Rectal smooth muscle tissue (tissue), 1 donor: Measurements from ENCODE around the gene SLX9.
A peak's percentile ranks its signal among the peaks of the same experiment; 100 is the strongest.

Source experiments
- H3K27ac ChIP-seq: one replicate; pipeline ENCODE4 v1.7.0; 2013; ENCODE audit warnings: low read depth, low read length, inconsistent platforms
- H3K27me3 ChIP-seq: one replicate; pipeline ENCODE4 v1.7.0; 2013; ENCODE audit warnings: low read length; ENCODE audit not compliant: control insufficient read depth, insufficient read depth
- H3K36me3 ChIP-seq: one replicate; pipeline ENCODE4 v1.7.0; 2013; ENCODE audit warnings: low read length; ENCODE audit not compliant: control insufficient read depth, insufficient read depth
- H3K4me1 ChIP-seq: one replicate; pipeline ENCODE4 v1.7.0; 2013; ENCODE audit warnings: low read length; ENCODE audit not compliant: control insufficient read depth, insufficient read depth
- H3K4me3 ChIP-seq: one replicate; pipeline ENCODE4 v1.7.0; 2013; ENCODE audit warnings: low read length
- H3K9ac ChIP-seq: one replicate; pipeline ENCODE4 v1.7.0; 2013; ENCODE audit warnings: low read length

SLX9 gene

DNA sequence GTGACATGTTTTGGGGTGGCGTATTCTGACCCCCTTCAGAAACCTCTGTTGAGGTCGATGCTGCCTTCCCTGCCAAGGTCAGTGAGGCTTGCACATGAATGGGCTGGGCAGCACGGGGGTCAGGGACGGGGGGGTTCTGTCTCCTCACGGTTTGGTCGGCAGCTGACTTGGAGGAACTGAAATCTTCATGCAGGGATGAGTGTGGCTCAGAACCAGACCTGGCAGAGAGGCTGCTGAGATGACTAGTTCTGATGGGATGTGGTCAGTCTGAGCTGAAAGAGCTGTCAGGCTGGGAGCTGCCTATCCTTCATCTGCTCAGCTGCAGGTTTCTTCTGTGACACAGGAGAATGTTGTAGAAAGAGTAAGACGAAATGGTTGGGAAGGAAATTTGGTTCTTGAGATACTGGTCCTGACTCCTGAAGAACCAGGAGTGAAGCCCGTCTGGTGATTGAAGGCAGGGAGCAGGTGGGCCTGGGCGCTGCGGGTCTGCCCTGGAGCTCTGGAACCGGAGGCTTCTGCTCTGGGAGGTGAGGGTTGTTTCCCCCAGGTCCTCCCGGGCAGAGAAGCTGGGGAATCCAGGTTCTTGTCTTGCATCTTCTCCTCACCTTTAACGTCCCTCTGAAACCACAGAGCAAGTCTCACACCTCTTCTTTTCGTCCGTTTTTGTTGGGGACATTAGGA, 3.3 kb downstream of the SLX9 start:
- peaks cover 20% of the 10 kb centered on the region for H3K36me3 ChIP-seq
- no peak overlapping the region for H3K27ac ChIP-seq
- peaks cover 17% of the 10 kb centered on the region for H3K4me1 ChIP-seq
- H3K27me3 ChIP-seq, result no peaks in the 10 kb centered on the region
- H3K4me3 ChIP-seq, result no peak overlapping the region
- H3K9ac ChIP-seq, result no peak overlapping the region

- no peak overlapping the region for H3K9ac ChIP-seq
- no peak overlapping the region for H3K27ac ChIP-seq
- H3K36me3 ChIP-seq, result peaks cover 20% of the 10 kb centered on the region
- no peaks in the 10 kb centered on the region for H3K27me3 ChIP-seq
- H3K4me3 ChIP-seq, result no peak overlapping the region
- peaks cover 16% of the 10 kb centered on the region for H3K4me1 ChIP-seq
Measured at GRCh38 chr21:44943686-44944550, 4.1 kb downstream of the SLX9 start.

DNA sequence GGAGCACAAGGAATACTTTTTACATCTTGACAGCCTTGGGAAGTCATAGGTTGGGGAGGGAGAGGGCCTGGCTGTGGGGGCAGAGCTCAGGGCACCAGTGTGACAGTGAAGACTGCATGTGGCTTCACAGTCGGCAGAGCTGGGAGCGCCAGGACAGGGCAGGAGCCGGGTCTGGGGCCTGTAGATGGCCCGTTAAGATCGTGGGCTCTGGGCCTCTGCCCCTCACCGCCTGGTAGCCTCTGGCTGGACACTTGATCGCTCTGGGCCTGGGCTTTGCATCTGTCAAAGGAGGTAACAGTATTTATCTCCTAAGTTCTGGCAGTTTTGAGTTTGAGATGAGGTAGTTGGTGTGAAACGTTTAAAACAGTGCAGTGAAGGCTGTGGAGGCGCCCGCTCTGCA, 4.8 kb downstream of the SLX9 start:
- Histone ChIP-seq H3K4me3 (no peak overlapping the region), H3K9ac (no peak overlapping the region), H3K36me3 (peaks cover 20% of the 10 kb centered on the region), H3K27ac (no peak overlapping the region), H3K4me1 (peaks cover 12% of the 10 kb centered on the region), H3K27me3 (no peaks in the 10 kb centered on the region)

GRCh38 chr21:44946254-44947041, 6.6 kb downstream of the SLX9 start:
- H3K27ac ChIP-seq, result no peak overlapping the region
- H3K27me3 ChIP-seq, result no peaks in the 10 kb centered on the region
- no peak overlapping the region for H3K9ac ChIP-seq
- peaks cover 20% of the 10 kb centered on the region for H3K36me3 ChIP-seq
- peaks cover 8% of the 10 kb centered on the region for H3K4me1 ChIP-seq
- no peak overlapping the region for H3K4me3 ChIP-seq

GRCh38 chr21:44947111-44947929, 7.5 kb downstream of the SLX9 start:
- no peak overlapping the region for H3K4me3 ChIP-seq
- H3K36me3 ChIP-seq, result peaks cover 20% of the 10 kb centered on the region
- no peak overlapping the region for H3K27ac ChIP-seq
- H3K9ac ChIP-seq, result no peak overlapping the region
- no peaks in the 10 kb centered on the region for H3K27me3 ChIP-seq
- H3K4me1 ChIP-seq, result peaks cover 4% of the 10 kb centered on the region

GRCh38 chr21:44947930-44948331, 8.1 kb downstream of the SLX9 start:
- H3K9ac ChIP-seq, result no peak overlapping the region
- peaks cover 20% of the 10 kb centered on the region for H3K36me3 ChIP-seq
- no peaks in the 10 kb centered on the region for H3K27me3 ChIP-seq
- H3K4me3 ChIP-seq, result no peak overlapping the region
- H3K4me1 ChIP-seq, result peaks cover 7% of the 10 kb centered on the region
- no peak overlapping the region for H3K27ac ChIP-seq

GRCh38 chr21:44948426-44949120, 8.7 kb downstream of the SLX9 start:
- peaks cover 7% of the 10 kb centered on the region for H3K4me1 ChIP-seq
- H3K9ac ChIP-seq, result no peak overlapping the region
- H3K4me3 ChIP-seq, result no peak overlapping the region
- peaks cover 18% of the 10 kb centered on the region for H3K36me3 ChIP-seq
- no peaks in the 10 kb centered on the region for H3K27me3 ChIP-seq
- H3K27ac ChIP-seq, result no peak overlapping the region

DNA sequence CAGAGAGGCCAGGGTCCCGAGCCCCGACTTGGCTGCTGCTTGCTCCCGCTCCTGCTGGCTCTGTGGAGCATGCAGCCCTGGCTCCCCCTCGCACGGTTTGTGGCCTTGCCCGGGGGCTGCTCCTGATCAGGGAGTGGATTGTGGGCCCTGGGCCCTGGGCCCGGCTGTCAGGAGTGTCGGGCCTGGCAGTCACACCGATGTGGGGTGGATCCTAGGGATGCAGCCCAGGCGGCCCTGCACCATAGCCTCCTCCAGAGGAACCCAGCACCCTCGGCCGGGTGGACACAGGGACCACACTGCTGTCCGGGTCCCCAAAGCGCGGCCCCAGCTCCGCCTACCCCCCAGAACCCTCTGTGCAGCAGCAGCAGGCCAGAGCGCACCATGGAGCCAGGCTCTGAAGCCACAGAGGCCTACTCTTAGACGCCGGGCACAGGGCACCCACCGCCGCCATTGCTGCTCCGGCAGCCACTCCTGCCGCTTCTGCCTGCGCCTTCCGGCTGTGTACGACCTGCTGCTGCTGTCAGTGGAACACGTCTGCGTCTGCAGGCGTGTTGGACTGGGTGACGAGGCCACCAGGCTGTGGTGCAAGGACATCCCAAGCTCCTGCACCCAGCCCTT, 9.4 kb downstream of the SLX9 start:
- H3K4me1 ChIP-seq, result peaks cover 7% of the 10 kb centered on the region
- peak overlapping the region; percentile 14 for H3K4me3 ChIP-seq
- H3K27ac ChIP-seq, result peak overlapping the region; percentile 40
- peak overlapping the region; percentile 47 for H3K9ac ChIP-seq
- H3K36me3 ChIP-seq, result peaks cover 11% of the 10 kb centered on the region
- no peaks in the 10 kb centered on the region for H3K27me3 ChIP-seq

DNA sequence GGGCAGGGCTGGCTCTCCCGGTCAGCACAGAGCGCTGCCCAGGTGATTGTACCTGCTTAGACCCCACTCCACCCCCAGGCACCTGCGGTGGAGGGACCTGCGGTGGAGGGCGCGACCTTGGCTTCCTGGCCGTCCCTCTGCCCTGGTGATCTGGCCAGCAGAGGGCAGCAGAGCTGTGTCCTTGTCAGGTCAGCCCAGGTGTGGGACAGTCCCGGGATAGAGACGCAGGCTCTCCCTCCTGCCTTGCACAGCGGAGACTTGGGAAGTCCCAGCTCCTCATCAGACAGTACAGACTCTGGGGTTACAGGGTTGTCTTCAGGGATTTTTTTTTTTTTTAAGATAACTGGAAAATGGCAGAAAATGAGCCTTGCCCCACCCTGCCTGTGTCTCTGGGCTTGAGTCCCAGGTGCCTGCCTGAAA, 10.0 kb downstream of the SLX9 start:
- Histone ChIP-seq H3K36me3 (peaks cover 6% of the 10 kb centered on the region), H3K9ac (peak overlapping the region; percentile 47), H3K4me3 (peak overlapping the region; percentile 14), H3K4me1 (peaks cover 7% of the 10 kb centered on the region), H3K27ac (peak overlapping the region; percentile 40), H3K27me3 (no peaks in the 10 kb centered on the region)

DNA sequence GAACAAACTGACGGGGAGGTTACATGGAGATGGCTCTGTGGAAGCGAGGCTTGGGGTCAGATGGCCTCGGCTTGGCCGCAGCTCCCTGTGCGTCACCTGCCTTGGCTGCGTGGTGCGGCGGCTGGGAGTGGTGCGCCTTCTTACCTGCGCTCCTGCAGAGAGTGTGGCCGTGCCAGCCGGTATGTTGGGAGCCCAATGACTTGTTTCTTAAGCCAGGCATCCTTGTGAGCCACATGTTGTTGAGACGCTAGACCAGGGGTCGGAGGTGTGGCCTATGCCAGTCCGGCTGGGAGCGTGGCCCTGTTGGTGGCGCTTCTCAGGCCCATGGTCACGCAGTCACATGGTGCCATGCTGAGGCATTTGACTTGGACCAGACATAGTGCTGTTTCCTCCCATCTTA, 10.5 kb downstream of the SLX9 start:
- peaks cover 7% of the 10 kb centered on the region for H3K4me1 ChIP-seq
- peaks cover under 1% of the 10 kb centered on the region for H3K36me3 ChIP-seq
- peak overlapping the region; percentile 60 for H3K27ac ChIP-seq

More for the DNA sequence above, 10.5 kb downstream of the SLX9 start:
- Histone ChIP-seq H3K9ac (no peak overlapping the region), H3K4me3 (no peak overlapping the region), H3K27me3 (no peaks in the 10 kb centered on the region)
